OCI-M1 (cell line): ENCODE measurements around the gene PDLIM5.
"Not testable (repeated sequence)": the region's sequence is repeated elsewhere in the genome, so short reads cannot be mapped to it uniquely, and the experiment has no call there.

ENCODE experiments used
- DNase-seq: peaks from one replicate; lab custom pipeline; 2025; lab: John Stamatoyannopoulos, UW

PDLIM5 gene

DNA sequence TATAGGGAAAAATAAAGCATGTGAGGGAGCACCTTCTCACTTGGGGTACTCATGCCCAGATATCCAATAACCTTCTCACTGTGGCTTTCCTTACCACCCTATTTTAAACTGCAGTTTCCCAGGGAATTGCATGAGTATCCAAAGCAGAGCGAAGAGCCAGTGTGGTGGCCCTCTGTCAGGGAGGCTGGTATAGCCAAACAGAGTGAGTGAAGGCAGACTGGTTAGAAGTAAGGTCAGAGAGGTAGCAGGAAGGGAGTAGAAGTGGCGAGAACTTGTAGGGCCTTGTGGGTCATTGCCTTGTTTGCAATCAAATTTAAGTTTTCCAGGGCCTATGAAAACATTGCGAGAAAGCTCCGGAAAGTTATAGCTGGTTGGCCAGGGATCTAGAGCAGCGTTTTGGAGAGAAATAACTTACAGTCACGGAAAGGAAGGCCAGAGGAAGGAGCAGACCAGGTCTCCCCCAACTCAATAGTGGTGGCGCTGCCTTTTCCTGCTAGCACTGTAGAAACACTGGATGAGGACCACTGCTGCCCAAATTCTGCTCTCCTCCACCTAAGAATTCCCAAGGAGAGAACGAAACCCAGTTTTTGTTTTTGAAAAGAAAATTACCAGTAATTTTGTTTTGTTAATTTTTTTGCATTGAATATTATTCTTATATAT is 77.2 kb downstream of the PDLIM5 start:
- DNase-seq: no peak

GRCh38 chr4:94530073-94530472 is 78.3 kb downstream of the PDLIM5 start:
- DNase-seq: no peak

GRCh38 chr4:94531991-94532789 is 80.4 kb downstream of the PDLIM5 start:
- DNase-seq: peak; percentile 89

DNA sequence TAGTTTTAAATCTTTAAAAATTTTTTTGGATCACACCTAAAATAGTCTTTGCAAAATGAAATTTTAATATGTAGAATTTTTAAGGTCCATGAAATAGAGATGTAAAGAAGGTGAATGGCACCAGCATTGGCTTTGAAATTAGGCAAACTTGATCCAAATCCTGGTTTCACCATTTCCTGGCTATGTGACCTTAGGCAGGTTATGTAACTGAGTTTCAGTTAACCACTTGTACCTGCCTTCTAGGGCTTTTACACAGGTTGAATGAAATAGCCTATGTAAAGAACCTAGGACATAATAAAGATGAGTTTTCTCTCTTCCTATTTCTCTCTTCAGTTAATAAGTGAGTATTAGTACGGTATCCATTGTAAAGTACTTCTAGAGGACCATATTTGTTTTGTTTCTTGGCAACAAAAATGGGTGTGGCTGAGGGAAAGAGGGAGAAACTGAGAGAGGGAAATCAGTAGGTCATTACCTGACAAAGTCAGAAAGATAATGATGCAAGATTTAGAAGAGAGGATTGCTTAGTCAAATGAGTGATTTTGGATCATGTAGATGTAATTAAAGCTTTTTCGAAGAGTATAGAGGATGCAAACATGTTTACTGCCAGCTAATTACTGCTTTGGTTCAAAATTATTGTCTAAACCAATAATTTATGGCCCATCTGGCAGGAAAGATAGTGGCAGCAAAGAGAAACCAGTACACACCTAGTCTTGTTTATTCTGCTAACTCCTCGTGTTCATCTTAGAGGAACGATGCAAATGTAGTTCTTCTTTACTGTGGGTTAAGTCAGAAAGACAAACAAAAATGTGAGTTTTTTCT is 81.9 kb downstream of the PDLIM5 start:
- DNase-seq: peak; percentile 75

DNA sequence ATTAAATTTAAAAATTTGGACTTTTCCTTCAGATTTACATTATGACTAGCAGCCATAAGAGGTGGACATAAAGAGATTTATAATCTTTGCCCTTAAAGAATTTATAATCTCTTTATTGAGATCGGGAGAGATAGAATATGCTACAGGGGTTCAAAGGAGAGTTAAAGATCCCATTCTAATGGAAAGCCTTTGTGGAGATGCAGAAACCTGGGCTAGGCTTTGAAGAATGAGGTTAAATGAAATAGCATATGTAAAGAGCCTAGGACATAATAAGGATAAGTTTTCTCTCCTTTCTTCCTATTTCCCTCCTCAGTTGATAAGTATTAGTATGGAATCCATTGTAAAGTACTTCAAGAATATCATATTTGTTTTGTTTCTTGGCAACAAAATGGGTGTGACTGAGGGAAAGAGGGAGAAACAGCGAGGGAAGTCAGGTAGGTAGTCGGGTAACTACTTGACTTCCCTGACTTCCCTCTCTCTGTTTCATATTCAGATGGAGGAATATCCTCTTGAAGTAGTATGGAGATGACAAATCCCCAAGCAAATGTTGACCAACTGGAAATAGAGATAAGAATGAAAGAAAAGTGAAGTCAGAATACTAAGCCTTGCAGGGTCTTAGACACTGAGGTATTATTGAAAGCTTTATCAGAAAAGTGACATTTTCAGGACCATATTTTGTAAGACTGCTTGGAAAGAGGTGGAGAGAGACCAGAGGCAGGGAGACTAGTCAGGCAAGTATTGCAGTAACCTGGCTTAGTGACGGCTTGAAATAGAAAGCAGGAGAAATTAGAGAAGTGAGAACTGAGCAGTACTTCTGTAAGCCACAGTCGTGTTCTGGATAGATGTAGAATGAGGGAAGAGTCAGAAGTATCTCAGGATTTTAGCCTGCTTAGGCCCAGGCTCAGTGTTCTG is 82.9 kb downstream of the PDLIM5 start:
- DNase-seq: peak; percentile 89

DNA sequence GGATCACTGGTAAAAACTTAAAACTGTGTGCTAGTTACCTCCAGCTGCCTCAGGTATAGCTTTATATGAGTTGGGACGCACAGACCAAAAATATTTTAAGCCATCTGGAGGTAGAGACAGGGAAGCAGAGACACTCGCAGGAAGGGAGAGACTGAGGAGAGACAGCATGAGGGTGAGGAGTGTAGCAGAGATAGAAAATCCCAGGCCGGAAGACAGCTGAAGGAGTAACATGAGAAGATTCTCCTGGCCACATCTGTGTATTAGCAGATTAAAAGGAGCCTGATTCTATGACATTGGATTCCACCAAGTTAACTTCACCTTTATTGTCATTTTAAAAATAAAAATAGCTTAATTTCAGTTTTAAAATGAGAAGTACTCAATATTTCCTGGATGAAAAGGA is 84.3 kb downstream of the PDLIM5 start:
- peak; percentile 52 for DNase-seq

DNA sequence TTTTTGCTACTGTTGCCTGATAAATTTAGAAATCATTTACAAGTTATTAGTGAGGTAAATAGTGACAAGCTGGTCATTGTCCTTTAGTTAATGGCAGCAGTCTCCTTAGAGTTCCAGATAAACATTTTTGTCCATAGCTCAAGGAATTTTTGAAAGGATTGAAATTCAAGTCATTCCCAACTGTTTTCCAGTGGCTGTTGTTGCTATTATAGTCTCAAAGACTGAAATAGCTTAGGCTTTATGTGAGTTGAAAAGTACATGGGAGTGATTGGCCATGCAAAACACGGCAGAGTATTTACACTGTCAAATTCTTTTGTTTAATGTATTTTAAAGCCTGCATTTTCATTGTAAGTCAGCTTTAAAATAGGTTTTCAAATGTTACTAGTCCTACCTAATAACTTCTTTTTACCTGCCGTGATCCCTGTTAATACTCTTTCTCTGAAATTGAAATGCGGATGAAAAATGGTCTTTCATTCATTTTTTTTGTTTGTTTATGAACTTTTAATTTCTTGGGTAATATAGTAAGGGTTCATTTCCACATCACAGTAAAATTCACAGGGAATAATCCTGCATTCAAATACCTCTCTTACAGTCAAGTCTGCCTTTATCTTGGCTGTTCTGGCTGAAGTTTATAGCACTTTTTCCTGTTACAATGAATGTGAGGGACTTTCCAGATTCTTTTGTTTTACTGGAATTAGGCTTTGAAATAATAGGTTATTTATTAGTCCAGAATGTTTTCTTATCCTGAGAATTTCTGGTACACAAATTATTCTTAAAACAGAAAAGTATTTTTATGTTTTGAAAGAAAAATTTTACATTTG is 85.1 kb downstream of the PDLIM5 start:
- no peak for DNase-seq

DNA sequence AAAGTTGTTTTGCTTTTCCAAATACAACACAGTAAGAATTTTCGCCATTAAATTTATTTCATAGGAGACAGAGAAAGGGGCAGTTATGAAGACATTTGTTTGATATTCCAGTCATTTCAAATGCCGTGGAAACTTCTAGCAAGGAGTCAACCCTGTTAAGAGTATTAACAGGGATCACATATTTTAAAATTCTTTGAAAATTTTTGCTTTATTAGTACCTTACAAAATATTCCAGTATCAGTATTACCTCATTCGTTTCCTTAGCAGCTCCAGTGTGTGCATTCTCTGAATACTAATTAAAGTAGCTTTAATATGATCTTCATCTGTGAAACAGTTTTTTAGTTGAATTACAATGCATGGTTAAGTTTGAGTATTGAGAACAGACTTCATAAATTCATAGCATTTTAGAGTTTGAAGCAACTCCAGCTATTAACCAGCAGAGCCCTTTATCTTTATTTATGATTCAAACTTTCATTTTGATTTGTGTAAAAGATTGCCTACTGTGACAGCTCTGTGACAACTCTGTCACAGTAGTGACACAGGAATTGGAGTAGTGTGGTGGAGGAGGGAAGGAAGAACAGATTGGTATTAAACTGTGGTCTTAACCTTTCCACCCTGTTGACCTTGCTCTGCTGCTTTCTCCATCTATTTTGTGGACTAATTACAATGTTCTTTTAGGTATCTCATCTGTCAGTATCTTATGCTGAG is 86.3 kb downstream of the PDLIM5 start:
- no peak for DNase-seq

- DNase-seq: no peak
Measured at GRCh38 chr4:94540476-94540875, 88.7 kb downstream of the PDLIM5 start.

- DNase-seq: no peak
Measured at GRCh38 chr4:94544811-94545210, 93.1 kb downstream of the PDLIM5 start.

DNA sequence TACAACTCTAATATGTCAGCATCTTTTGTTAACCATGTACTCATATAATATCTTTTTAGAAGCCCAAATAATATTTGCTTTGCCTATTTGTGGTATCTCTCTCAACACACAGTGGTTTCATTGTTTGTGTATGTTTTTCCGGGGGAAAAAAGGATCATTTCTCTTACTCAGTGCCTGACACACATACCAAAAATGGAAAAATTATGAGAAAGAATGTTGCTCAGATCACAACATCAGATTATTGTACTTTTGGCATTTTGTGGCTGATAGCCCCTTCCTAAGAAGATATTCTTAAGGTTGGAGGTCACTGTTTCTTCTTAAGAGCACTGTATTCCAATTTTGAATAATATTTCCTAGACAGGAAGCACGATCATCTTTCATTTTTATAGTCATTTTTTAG is 93.6 kb downstream of the PDLIM5 start:
- DNase-seq: no peak

- no peak for DNase-seq
Measured at GRCh38 chr4:94546949-94547348, 95.2 kb downstream of the PDLIM5 start.

GRCh38 chr4:94548571-94548970 is 96.8 kb downstream of the PDLIM5 start:
- DNase-seq: peak; percentile 90

DNA sequence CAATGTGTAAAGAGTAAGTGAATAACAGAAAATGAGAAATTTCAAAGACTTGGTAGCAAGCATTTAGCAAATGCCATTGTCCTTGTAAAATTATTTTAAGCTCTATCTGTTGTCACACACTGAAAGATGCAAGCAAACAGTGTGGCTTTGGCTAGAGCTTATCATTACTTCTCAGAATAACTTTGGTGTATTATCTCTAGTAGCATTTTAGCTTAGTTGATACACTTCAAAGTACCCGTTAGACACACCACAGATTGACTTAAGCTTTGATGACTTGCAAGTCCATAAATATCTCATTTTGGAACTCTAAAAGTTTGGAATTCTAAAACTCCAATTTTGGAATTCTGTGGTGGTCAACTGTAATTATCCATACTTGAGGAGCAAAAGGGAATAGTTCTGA is 98.6 kb downstream of the PDLIM5 start:
- peak; percentile 93 for DNase-seq

- DNase-seq: no peak
Measured at GRCh38 chr4:94550851-94551250, 99.1 kb downstream of the PDLIM5 start.

GRCh38 chr4:94551643-94552564 is 100.2 kb downstream of the PDLIM5 start:
- no peak for DNase-seq

GRCh38 chr4:94556047-94556446 is 104.3 kb downstream of the PDLIM5 start:
- not testable (repeated sequence) for DNase-seq

GRCh38 chr4:94557632-94558031 is 105.9 kb downstream of the PDLIM5 start:
- DNase-seq: not testable (repeated sequence)

- no peak for DNase-seq
Measured at GRCh38 chr4:94558392-94558904, 106.7 kb downstream of the PDLIM5 start.
